Measurements from ENCODE around the gene CPD.
A peak's percentile ranks its signal among the peaks of the same experiment; 100 is the strongest.
"Not testable (repeated sequence)": the region's sequence is repeated elsewhere in the genome, so short reads cannot be mapped to it uniquely, and the experiment has no call there.

Gene CPD

GRCh38 chr17:30429155-30429554 is 50.4 kb downstream of the CPD start:
- DNase-seq = no peak

GRCh38 chr17:30433514-30433913 is 54.8 kb downstream of the CPD start:
- DNase-seq = no peak

- no peak for DNase-seq
Measured at GRCh38 chr17:30436729-30437128, 58.0 kb downstream of the CPD start.

DNA sequence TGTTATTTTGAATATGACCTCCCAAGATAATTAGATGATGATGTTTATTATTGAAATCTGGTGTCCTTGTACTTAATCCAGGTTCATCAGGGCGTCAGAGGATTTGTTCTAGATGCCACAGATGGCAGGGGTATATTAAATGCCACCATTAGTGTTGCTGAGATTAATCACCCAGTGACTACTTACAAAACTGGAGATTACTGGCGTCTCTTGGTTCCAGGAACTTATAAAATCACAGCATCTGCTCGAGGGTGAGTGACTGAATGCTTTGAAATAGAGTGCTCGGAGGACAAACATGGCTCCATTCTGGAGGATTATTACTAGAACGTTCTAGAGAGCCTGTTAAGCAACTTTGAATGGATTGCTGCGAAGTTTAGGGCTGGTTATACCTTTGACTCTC is 65.0 kb downstream of the CPD start:
- DNase-seq = no peak

DNA sequence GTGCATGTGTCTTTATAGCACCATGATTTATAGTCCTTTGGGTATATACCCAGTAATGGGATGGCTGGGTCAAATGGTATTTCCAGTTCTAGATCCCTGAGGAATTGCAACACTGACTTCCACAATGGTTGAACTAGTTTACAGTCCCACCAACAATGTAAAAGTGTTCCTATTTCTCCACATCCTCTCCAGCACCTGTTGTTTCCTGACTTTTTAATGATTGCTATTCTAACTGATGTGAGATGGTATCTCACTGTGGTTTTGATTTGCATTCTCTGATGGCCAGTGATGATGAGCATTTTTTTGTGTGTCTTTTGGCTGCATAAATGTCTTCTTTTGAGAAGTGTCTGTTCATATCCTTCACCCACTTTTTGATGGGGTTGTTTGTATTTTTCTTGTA is 67.9 kb downstream of the CPD start:
- not testable (repeated sequence) for DNase-seq

- DNase-seq = no peak
Measured at GRCh38 chr17:30449480-30449879, 70.8 kb downstream of the CPD start.

DNA sequence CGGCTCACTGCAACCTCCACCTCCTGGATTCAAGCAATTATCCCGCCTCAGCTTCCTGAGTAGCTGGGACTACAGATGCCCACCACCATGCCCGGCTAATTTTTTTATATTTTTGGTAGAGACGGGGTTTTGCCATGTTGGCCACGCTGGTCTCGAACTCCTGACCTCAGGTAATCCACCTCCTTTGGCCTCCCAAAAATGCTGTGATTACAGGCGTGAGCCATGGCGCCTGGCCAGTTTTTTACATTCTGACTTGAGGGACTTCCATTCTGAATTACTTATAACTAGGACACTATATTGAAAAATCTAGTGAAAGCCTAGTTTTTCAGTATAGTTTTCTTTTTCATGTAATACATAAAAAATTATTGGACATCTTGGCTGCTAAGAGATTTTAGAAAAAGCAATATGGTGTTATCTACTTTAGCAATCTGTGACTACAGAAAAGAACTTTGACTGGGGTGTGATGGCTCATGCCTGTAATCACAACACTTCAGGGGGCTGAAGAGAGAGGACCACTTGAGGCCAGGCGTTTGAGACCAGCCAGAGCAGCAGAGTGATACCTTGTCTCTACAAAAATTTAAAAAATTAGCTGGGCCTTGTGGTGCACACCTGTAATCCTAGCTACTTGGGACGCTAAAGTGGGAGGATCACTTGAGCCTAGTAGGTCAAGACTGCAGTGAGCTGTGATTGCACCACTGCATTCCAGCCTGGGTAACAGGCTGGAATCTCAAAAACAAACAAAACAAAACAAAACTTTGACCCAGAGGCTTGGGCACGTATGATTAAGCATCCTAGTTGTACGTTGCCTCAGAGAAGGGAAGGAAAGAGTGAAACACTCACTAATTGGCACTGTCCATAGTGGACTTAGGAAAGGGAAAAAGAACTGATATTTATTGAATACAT is 71.6 kb downstream of the CPD start:
- no peak for DNase-seq

DNA sequence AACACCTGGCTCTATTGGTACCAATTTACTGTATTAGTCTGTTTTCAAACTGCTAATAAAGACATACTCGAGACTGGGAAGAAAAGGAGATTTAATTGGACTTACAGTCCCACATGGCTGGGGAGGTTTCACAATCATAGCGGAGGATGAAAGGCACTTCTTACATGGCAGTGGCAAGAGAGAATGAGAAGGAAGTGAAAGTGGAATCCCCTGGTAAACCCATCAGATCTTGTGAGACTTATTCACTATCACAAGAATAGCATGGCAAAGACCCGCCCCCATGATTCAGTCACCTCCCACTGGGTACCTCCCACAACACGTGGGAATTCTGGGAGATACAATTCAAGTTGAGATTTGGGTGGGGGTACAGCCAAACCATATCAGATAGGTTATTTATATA is 75.9 kb downstream of the CPD start:
- no peak for DNase-seq

DNA sequence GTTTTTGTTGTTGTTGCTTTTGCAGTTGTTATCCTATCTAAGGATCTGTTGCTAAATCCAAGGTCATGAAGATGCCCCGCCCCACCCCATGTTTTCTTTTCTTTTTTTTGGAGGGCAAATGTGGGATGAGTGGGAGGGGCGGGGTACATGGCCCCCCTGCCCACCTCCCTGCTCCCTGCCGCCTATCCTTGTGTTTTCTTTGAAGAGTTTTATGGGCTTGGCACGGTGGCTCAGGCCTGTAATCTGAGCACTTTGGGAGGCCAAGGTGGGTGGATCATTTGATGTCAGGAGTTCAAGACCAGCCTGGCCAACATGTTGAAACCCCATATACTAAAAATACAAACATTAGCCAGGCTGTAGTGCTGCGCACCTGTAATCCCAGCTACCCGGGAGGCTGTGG is 79.6 kb downstream of the CPD start:
- DNase-seq = no peak

GRCh38 chr17:30458797-30459413 is 80.2 kb downstream of the CPD start:
- DNase-seq = not testable (repeated sequence)

DNA sequence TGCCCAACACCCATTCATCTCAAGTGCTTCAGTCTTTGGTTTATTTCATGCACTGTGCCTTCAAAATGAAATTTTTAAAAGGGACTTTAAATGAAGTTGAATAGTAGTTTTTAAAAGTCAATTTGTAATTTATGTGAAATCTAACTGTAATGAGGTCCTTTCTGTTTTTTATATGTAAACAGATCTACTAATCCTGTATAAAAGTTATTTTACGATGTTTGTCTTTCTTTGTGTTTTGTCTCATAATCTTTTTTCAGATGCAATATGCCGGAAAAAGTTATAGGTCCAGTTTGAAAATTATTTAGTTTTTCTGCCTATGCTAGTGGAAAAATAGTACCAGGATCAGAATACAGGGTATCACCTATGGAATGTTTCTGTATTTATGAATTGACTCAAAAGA is 89.7 kb downstream of the CPD start:
- no peak for DNase-seq

DNA sequence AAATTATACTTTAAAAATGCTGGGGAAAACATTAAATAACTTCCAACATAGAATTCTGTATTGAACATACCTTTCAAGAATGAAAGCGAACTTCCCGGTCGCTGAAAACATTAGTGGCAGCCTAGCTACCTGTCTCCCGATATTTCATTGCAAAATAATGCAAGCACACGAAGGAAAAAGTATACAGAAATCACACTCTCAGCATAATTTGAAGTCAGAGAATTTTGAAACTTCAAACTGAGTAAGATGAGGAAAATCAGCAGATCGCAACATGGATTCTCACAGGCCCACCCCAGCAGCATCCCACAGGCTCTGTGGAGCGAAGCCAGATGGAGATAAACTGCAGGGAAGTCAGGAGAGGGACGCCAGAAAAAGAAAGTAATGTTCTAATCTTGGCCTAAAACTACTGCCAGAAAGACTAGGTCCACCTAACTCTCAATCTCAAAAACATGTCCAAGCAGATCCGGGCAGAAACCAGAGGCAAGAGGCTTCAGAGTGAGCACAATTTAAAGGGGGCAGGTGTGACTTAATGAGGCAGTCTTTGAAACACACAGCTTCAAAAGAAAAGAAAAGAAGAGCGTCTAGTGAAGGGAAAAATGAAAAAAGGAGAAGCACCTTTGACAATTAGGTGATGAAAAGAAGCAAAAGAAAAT is 93.6 kb downstream of the CPD start:
- no peak for DNase-seq

GRCh38 chr17:30475206-30475605 is 96.5 kb downstream of the CPD start:
- no peak for DNase-seq

GRCh38 chr17:30476726-30477082 is 98.0 kb downstream of the CPD start:
- peak; percentile 7 for DNase-seq

- peak; percentile 90 for DNase-seq
Measured at GRCh38 chr17:30477083-30477773, 98.5 kb downstream of the CPD start, which contains the start of gene GOSR1. TSS of gene GOSR1 (plus strand) at chr17:30477408. CDS start at chr17:30477434, 26 bp downstream.

- peak; percentile 11 for DNase-seq
Measured at GRCh38 chr17:30477774-30478115, 99.0 kb downstream of the CPD start.

DNA sequence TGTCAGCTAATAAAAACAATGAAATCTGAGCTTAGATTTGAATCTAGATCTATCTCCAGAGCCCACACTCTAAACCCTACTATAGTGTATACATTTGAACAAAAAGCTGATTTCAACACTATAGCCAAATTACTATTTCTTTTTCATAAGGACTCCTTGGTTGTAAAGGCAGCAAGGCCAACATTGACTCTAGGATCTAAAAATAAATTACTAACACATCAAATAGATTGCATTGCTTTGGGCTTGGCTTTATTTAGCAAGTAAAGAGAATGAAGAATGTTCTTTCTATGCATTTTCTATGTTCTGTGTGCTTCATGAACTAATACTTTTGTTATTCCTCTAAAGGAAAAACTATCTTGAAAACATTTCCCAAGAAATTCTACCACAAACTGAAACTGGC is 103.8 kb downstream of the CPD start:
- DNase-seq = no peak

DNA sequence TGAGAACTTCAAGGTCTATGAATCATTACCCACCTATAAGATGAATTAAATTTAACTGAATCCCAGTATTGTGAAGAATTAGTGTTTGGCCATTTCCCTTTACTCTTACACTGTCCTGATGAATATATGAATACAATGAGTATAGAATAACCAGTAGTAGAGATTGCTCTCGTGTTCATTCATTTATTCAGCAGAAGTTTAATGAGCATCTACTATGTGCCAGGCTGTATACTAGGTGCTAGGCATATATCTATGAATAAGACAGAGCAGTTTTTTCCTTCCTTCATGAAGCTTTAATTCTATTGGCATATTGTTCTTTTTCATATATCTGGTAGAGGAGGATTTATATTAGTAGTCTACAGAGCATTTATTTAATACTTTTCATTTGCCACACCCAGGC is 104.4 kb downstream of the CPD start:
- DNase-seq = no peak

DNA sequence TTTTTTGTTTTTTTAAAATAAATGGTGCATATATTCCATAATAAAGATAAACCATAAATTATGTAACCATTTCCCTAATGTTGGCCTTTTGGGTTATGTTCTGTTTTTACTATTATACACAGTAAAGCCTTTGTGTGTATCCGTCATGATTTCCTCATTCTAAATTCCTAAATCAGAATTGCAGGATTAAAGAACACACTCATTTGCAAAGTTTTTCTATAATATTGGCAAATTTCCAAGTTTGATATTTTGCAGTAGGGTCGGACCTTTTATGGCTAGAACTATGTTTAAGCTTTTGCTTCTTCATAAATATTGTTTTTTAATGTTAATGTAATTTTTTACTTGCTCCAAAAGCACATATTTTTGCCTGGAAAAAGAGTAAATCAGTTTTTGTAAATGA is 115.1 kb downstream of the CPD start:
- no peak for DNase-seq

DNA sequence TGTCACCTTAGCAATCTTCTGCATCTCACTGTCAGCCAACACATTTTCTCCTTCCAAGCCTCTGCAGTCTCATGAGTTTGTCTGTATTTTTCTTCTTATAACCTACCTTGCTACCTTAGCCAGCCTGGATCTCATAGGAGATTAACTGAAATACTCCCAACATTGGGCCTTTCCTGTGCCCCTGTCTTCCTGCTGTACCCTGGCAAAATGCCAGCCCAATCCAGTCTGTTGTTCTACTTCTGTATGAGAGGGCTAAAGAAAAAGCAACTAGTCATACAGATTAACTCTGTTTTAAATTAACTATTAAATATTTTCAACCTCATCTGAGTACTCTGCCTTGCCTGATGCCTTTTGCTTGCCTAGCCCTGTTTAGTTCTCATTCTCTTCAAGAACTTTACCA is 116.9 kb downstream of the CPD start:
- no peak for DNase-seq

DNA sequence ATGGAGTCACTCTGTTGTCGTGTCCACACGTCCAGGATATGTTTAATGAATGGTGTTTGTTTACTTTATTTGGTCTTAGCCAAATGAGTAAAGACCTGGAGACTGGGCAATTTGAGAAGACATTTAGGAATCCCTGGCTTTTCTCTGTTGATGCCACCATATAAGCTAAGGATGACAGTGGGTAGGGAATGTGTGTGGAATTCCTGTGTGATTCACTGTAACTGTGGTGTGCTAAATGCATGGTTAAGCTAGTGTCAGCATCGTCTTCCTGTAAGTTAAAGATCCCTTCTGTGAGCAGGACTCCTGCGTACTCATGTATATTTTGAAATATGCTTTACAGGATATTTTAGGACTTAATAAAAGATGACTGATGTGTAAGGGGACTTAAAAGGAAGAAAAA is 124.8 kb downstream of the CPD start:
- DNase-seq = no peak

DNA sequence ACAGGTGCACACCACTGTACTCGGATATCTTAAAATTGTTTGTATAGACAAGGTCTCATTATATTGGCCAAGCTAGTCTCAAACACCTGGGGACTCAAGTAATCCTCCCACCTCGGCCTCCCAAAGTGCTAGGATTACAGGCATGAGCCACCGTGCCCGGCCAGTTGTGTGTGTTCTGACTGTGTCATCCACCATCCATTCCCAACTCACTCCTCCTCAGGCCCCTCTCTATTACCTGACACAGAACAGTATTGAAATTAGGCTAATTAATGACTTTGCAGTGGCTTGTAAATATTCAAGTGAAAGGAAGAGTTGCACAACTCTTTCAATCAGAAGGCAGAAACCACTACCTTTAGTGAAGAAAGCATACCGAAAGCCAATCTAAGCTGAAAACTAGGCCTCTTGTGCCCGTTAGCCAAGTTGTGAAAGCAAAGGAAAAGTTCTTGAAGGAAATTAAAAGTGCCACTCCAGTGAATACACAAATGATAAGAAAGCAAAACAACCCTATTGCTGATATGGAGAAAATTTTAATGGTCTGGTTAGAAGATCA is 127.2 kb downstream of the CPD start:
- no peak for DNase-seq

DNA sequence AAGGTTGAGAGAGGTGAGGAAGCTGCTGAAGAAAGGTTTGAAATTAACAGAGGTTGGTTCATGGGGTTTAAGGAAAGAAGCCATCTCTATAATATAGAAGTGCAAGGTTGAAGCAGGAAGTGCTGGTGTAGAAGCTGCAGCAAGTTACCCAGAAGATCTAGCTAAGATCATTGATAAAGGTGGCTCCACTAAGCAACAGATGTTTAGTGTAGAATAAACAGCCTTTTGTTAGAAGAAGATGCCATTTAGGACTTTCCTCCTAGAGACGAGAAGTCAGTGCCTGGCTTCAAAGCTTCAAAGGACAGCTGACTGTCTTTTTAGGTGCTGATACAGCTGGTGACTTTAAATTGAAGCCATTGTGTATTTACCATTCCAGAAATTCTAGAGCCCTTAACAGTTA is 127.8 kb downstream of the CPD start:
- no peak for DNase-seq

All from effector CD4-positive, alpha-beta T cell (primary cell).